Activated CD4-positive, alpha-beta T cell treated with anti-CD3 and anti-CD28 coated beads for 36 hours (primary cell): ENCODE results near the gene ERMARD. TPM values are rescaled to one million over a fixed set of nuclear protein-coding genes. Genes with fewer than 3 reads are reported as not detected.
A peak's percentile ranks its signal among the peaks of the same experiment; 100 is the strongest.
"Not testable (repeated sequence)": the region's sequence is repeated elsewhere in the genome, so short reads cannot be mapped to it uniquely, and the experiment has no call there.

Source experiments
- ATAC-seq: fragments of 200-7000 bp; cut with Tn5 transposase; one replicate; pipeline ENCODE4 v1.10.0; 2021; ENCODE audit warnings: mild to moderate bottlenecking, moderate library complexity
- CTCF ChIA-PET: fragments of 350-600 bp; sonication (Branson Sonifier 250); formaldehyde crosslinking; loops from one replicate; lab custom pipeline; 2021; ENCODE audit warnings: antibody characterized with exemption; lab: Charles Lee
- POLR2A ChIA-PET: fragments of 350-600 bp; sonication (Branson Sonifier 250); formaldehyde crosslinking; loops from one replicate; lab custom pipeline; 2021; ENCODE audit warnings: antibody characterized with exemption, inconsistent platforms; lab: Charles Lee
- DNase-seq: peaks from one replicate; pipeline ENCODE4 v3.0.0-alpha.2; 2020
- H3K27ac Mint-ChIP-seq: one replicate; pipeline ENCODE4 v1.8.0; 2021; ENCODE audit warnings: mixed read lengths
- H3K27me3 Mint-ChIP-seq: one replicate; pipeline ENCODE4 v1.8.0; 2021; ENCODE audit warnings: mixed read lengths
- H3K36me3 Mint-ChIP-seq: one replicate; pipeline ENCODE4 v1.8.0; 2021; ENCODE audit warnings: low read depth, mixed read lengths
- H3K4me1 Mint-ChIP-seq: one replicate; pipeline ENCODE4 v1.8.0; 2021; ENCODE audit warnings: mixed read lengths
- H3K4me3 Mint-ChIP-seq: one replicate; pipeline ENCODE4 v1.8.0; 2021; ENCODE audit warnings: mild to moderate bottlenecking, moderate library complexity, mixed read lengths
- H3K9me3 Mint-ChIP-seq: one replicate; pipeline ENCODE4 v1.8.0; 2021; ENCODE audit warnings: low read depth, mixed read lengths
- intact Hi-C, 2 experiments: fragments of 100-400 bp; cut with DNase I in 1 of 2; cut with micrococcal nuclease in 1 of 2; formaldehyde crosslinking; loops; one replicate each; pipeline versions ENCODE4 v1.14.2 to v1.15.1; 2022 to 2024; cut with DNase I, micrococcal nuclease
- total RNA-seq, 2 experiments: library from RNA; stranded (reverse); gene quantifications; one replicate each; pipeline ENCODE4 v1.2.3, GENCODE V29; 2021

Gene ERMARD
- total RNA-seq, 2 experiments from 2014 or later, result 19.2 to 30.2 TPM

DNA sequence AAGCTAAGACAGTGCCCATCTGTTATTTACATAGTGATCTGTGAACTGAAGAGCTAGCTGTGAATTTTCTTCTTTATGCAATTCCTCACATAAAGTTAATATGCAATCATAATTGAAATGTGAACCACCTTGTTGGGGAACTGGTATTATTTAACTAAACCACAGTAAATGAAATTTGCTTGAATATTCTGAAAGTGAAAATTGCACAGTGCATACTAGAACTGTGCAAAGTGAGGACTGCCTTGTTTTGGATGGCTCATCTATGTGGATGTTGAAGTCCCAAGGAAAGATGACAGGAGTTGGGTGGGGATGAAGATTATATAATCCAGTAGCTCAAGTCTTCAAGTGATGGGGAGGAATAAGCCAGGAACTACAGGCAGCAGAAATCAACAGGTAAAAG is 21.5 kb upstream of the ERMARD start:
- H3K4me1 Mint-ChIP-seq, result peaks cover 17% of the 10 kb centered on the region
- H3K27ac Mint-ChIP-seq, result no peak overlapping the region
- H3K9me3 Mint-ChIP-seq, result no peaks in the 10 kb centered on the region
- DNase-seq (no peak), ATAC-seq (no peak)
- H3K27me3 Mint-ChIP-seq, result no peaks in the 10 kb centered on the region
- POLR2A ChIA-PET, result no interaction called here
- intact Hi-C loops, result loop anchor here in 1 of 2 experiments (10.0 kb wide), 1 partner anchor 1905 kb away; the partner anchor contains the start of gene AFDN
- CTCF ChIA-PET, result no interaction called here
- H3K36me3 Mint-ChIP-seq, result peaks cover 4% of the 10 kb centered on the region
- H3K4me3 Mint-ChIP-seq, result no peak overlapping the region

DNA sequence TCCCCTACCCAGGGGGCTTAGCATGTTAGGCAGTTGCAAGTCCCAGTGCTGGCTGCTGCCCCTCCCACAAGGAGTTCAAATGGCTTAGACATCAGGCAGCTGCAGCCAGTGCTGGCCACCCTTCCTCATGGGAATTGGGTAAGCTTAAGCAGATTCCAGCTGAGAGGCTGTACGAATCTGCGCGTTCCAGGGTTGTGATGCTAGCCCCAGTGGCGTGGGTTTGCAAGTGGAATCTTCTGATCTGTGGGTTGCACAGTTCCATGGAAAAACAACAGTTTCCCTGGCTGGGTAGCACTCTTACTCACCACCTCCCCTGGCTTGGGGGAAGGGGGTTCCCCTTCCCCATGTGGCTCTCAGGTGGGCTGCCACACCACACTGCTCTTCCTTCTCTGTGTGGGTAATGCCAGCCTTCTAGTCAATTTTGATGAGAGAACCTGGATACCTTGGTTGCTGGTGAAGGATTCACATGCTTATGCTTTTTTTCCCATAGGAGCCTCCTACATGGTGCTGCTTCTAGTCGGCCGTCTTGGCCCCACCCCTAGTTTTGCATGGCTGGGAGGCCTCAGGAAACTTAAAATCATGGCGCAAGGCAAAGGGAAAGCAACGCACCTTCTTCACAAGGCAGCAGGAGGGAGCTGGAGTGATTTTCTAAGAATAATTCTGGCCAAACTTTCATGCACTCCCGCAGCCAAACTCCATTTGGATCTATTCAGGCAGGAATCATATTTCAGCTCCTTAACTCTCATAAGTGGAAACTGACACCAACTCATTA is 13.0 kb upstream of the ERMARD start:
- no peak overlapping the region for H3K27ac Mint-ChIP-seq
- H3K4me1 Mint-ChIP-seq, result no peaks in the 10 kb centered on the region
- DNase-seq (no peak), ATAC-seq (no peak)
- ChIA-PET POLR2A (interaction anchor here (0.6 to 0.7 kb wide), 2 partner anchors 9 to 13 kb away, joined by 3 read pairs; no protein-coding TSS in a partner anchor), CTCF (no interaction called here)
- H3K4me3 Mint-ChIP-seq, result no peak overlapping the region
- peaks cover 12% of the 10 kb centered on the region for H3K27me3 Mint-ChIP-seq
- H3K36me3 Mint-ChIP-seq, result no peaks in the 10 kb centered on the region
- no peaks in the 10 kb centered on the region for H3K9me3 Mint-ChIP-seq
- intact Hi-C loops, result no loop called here

- intact Hi-C loops, result no loop called here
- ChIA-PET POLR2A (interaction anchor here (0.7 kb wide), 1 partner anchor 13 kb away, joined by 3 read pairs; no protein-coding TSS in a partner anchor), CTCF (no interaction called here)
- Mint-ChIP-seq H3K4me3 (no peak overlapping the region), H3K9me3 (no peaks in the 10 kb centered on the region), H3K27ac (no peak overlapping the region), H3K36me3 (no peaks in the 10 kb centered on the region), H3K27me3 (peaks cover 12% of the 10 kb centered on the region), H3K4me1 (no peaks in the 10 kb centered on the region)
- DNase-seq (no peak), ATAC-seq (no peak)
These were observed 12.4 kb upstream of the ERMARD start for GRCh38 chr6:169738976-169739529.

- H3K27ac Mint-ChIP-seq, result no peak overlapping the region
- H3K4me1 Mint-ChIP-seq, result no peaks in the 10 kb centered on the region
- H3K9me3 Mint-ChIP-seq, result peaks cover 3% of the 10 kb centered on the region
- POLR2A ChIA-PET, result no interaction called here
- intact Hi-C loops, result no loop called here
- peaks cover 5% of the 10 kb centered on the region for H3K27me3 Mint-ChIP-seq
- ATAC-seq, result no peak
- DNase-seq, result no peak
- H3K36me3 Mint-ChIP-seq, result no peaks in the 10 kb centered on the region
- H3K4me3 Mint-ChIP-seq, result no peak overlapping the region
- CTCF ChIA-PET, result no interaction called here
These were observed 10.1 kb upstream of the ERMARD start for GRCh38 chr6:169741344-169741743.

DNA sequence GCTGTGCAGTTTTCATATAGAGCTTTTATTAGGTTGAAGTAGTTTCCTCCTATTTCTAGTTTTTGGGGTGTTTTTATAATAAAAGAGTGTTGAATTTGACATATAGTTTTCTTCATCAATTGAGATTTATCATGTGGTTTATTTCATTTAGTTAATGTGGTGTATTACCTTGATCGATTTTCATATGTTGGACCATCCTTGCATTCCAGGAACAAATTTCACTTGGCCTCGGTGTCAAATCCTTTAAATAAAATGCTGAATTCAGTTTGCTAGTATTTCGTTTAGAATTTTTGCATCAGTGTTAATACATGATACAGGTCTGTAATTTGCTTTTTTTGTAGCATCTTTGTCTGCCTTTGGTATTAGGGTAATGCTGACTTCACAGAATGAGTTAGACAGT is 6.0 kb upstream of the ERMARD start:
- ATAC-seq (no peak), DNase-seq (no peak)
- H3K4me3 Mint-ChIP-seq, result no peak overlapping the region
- POLR2A ChIA-PET, result no interaction called here
- CTCF ChIA-PET, result no interaction called here
- H3K9me3 Mint-ChIP-seq, result peaks cover 6% of the 10 kb centered on the region
- H3K27me3 Mint-ChIP-seq, result no peaks in the 10 kb centered on the region
- H3K27ac Mint-ChIP-seq, result no peak overlapping the region
- peaks cover 10% of the 10 kb centered on the region for H3K4me1 Mint-ChIP-seq
- intact Hi-C loops, result no loop called here
- peaks cover 20% of the 10 kb centered on the region for H3K36me3 Mint-ChIP-seq

DNA sequence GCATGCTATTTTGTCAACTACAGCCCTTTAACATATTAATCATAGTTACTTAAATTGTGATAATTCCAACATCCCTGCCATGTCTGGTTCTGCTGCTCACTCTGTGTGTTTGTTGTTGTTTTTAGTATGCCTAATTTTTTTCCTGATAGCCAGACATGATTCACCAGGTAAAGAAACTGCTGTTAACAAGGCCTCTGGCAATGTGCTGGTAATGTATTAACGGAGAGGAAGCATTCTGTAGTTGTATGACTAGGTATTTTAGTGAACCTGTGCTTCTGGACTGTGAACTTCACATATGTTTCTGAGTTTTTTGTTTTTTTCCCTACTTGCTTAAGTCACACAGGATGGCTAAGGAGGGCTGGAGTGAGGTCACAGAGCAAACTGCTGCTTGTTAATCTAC is 4.9 kb upstream of the ERMARD start:
- Mint-ChIP-seq H3K9me3 (peaks cover 6% of the 10 kb centered on the region), H3K27me3 (no peaks in the 10 kb centered on the region), H3K36me3 (peaks cover 25% of the 10 kb centered on the region), H3K27ac (no peak overlapping the region), H3K4me3 (no peak overlapping the region), H3K4me1 (peaks cover 10% of the 10 kb centered on the region)
- ChIA-PET CTCF (interaction anchor here (1.0 to 1.2 kb wide), 3 partner anchors 11 to 44 kb away, joined by 3 read pairs; no protein-coding TSS in a partner anchor), POLR2A (interaction anchor here (0.7 kb wide), 1 partner anchor 8 kb away, joined by 3 read pairs; no protein-coding TSS in a partner anchor)
- intact Hi-C loops, result no loop called here
- DNase-seq (no peak), ATAC-seq (no peak)

DNA sequence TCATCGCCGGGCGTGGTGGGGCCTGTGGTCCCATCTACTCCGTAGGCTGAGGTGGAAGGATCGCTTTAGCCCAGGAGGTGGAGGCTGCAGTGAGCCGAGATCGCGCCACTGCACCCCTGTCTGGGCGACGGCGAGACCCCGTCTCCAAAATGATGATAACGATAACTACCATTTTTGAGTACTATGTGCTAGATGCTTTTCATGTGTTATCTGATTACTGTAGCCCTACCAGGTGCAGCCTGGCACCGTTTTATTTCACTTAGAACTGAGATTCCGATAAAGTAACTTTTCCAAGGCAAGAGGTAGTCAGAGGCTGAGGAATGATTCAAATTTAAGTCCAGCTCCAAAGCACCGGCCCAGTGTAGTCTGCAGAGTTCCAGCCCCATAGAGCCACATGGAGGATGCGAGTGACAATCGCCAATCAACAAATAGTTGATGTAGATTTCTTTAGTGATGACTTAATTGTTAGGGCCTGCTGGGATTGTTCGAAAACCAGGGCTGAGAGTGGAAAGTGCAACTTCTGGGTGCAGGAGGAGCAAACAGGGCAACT is 727 bp downstream of the ERMARD start:
- no peaks in the 10 kb centered on the region for H3K27me3 Mint-ChIP-seq
- ATAC-seq, result no peak
- no peaks in the 10 kb centered on the region for H3K9me3 Mint-ChIP-seq
- H3K4me1 Mint-ChIP-seq, result peaks cover 23% of the 10 kb centered on the region
- H3K4me3 Mint-ChIP-seq, result peak overlapping the region; percentile 95
- ChIA-PET POLR2A (interaction anchor here (0.8 to 3.7 kb wide), 3 partner anchors 27 to 50 kb away, joined by 3 to 14 read pairs (median 3); partner anchors contain the start of genes C6orf120, PHF10 and WDR27), CTCF (interaction anchor here (0.6 to 3.1 kb wide), 6 partner anchors 9 to 843 kb away, joined by 3 to 15 read pairs (median 3); no protein-coding TSS in a partner anchor)
- DNase-seq, result peak; percentile 33
- intact Hi-C loops, result loop anchor here (2.0 to 10.0 kb wide), 3 partner anchors 539 to 857 kb away; partner anchors contain the start of gene FAM120B (in 1 of the 2)
- H3K36me3 Mint-ChIP-seq, result peaks cover 28% of the 10 kb centered on the region
- H3K27ac Mint-ChIP-seq, result peak overlapping the region; percentile 90

DNA sequence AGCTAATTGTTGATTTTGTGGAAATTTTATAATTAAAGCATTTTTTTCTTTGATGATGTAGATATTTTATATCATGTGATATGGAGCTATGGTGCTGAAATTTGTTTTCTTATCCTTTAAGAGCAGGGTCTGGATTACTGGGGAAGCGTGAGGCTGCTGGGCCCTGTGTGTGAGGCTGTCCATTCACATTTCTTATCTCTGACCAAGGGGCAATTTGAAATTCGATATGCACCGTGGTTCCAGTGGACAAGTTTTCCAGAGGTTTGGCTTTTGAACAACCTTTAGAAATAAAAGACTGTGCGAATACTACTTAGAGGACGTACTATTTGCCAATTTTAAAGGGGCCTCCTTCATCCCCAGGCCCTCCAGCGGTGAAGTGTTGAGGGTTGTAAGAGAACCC is 3.7 kb downstream of the ERMARD start:
- ChIA-PET CTCF (interaction anchor here (0.6 to 1.3 kb wide), 5 partner anchors 11 to 193 kb away, joined by 3 to 4 read pairs (median 3); no protein-coding TSS in a partner anchor), POLR2A (no interaction called here)
- intact Hi-C loops, result loop anchor here in 1 of 2 experiments (10.0 kb wide), 1 partner anchor 860 kb away; no protein-coding TSS in a partner anchor
- no peaks in the 10 kb centered on the region for H3K9me3 Mint-ChIP-seq
- DNase-seq, result no peak
- no peaks in the 10 kb centered on the region for H3K27me3 Mint-ChIP-seq
- H3K4me3 Mint-ChIP-seq, result no peak overlapping the region
- H3K36me3 Mint-ChIP-seq, result peaks cover 34% of the 10 kb centered on the region
- H3K27ac Mint-ChIP-seq, result no peak overlapping the region
- H3K4me1 Mint-ChIP-seq, result peaks cover 15% of the 10 kb centered on the region
- no peak for ATAC-seq

GRCh38 chr6:169763308-169763707 is 11.9 kb downstream of the ERMARD start:
- Mint-ChIP-seq H3K4me3 (no peak overlapping the region), H3K9me3 (no peaks in the 10 kb centered on the region), H3K27me3 (no peaks in the 10 kb centered on the region), H3K27ac (no peak overlapping the region), H3K4me1 (no peaks in the 10 kb centered on the region), H3K36me3 (peaks cover 59% of the 10 kb centered on the region)
- ChIA-PET POLR2A (no interaction called here), CTCF (no interaction called here)
- DNase-seq (no peak), ATAC-seq (no peak)
- intact Hi-C loops, result no loop called here

DNA sequence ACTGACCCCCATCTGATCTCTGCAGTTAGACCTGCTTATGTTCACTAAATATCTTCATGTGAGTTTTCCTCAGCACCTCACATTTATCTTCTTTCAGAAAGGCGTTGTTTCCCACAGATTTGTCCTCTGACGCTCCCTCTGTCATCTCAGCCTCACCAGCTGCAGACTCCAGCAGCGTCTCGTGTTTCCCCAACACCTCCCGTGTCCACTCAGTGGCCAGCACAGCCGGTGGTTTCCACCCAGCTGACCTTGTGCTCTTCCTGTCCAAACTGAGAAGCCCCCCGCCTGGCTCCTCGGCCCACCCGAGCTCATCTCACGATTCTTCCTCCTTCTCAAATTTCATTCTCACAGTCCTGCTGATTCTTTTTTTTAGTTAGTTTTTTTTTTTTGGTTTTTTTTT is 12.5 kb downstream of the ERMARD start:
- DNase-seq (no peak), ATAC-seq (no peak)
- H3K9me3 Mint-ChIP-seq, result no peaks in the 10 kb centered on the region
- intact Hi-C loops, result no loop called here
- H3K36me3 Mint-ChIP-seq, result peaks cover 56% of the 10 kb centered on the region
- no peak overlapping the region for H3K27ac Mint-ChIP-seq
- ChIA-PET CTCF (interaction anchor here (0.6 kb wide), 2 partner anchors 388 to 621 kb away, joined by 3 to 4 read pairs; no protein-coding TSS in a partner anchor), POLR2A (no interaction called here)
- H3K4me1 Mint-ChIP-seq, result no peaks in the 10 kb centered on the region
- no peak overlapping the region for H3K4me3 Mint-ChIP-seq
- no peaks in the 10 kb centered on the region for H3K27me3 Mint-ChIP-seq

DNA sequence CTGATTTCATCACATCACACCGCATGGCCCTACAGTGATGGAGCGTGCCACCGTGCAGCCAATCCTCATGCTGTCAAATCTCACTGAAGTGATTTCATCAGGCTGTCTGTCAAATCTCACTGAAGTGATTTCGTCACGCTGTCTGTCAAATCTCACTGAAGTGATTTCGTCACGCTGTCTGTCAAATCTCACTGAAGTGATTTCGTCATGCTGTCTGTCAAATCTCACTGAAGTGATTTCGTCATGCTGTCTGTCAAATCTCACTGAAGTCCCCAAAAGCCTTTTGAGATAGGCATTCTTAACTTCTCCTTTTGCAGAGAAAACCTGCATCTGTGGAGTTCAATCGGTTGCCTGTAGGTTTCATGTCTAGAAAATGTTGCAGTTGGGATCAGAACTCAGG is 14.4 kb downstream of the ERMARD start:
- DNase-seq, H3K4me3 Mint-ChIP-seq, intact Hi-C loops, H3K4me1 Mint-ChIP-seq, CTCF ChIA-PET, ATAC-seq, H3K27ac Mint-ChIP-seq, POLR2A ChIA-PET, H3K27me3 Mint-ChIP-seq, H3K9me3 Mint-ChIP-seq: not testable (repeated sequence)
- H3K36me3 Mint-ChIP-seq, result peaks cover 42% of the 10 kb centered on the region
